Cerebellar cortex (tissue), 1 donor: ENCODE results near the gene KANSL1.

Source experiments
- DNase-seq: peaks from one replicate; pipeline ENCODE4 v3.0.0-alpha.2; 2015; ENCODE audit warnings: low spot score

Gene KANSL1

GRCh38 chr17:46039592-46040186, 153.5 kb downstream of the KANSL1 start:
- DNase-seq = no peak

- no peak for DNase-seq
Observed at GRCh38 chr17:46038937-46039336, 154.3 kb downstream of the KANSL1 start.

- DNase-seq = no peak
Observed at GRCh38 chr17:46038414-46038813, 154.8 kb downstream of the KANSL1 start.

GRCh38 chr17:46037722-46038255, 155.4 kb downstream of the KANSL1 start:
- DNase-seq = no peak

- peak; percentile 78 for DNase-seq
Observed at GRCh38 chr17:46036491-46036890, 156.7 kb downstream of the KANSL1 start.

GRCh38 chr17:46035112-46035818, 158.0 kb downstream of the KANSL1 start:
- no peak for DNase-seq

- no peak for DNase-seq
Observed at GRCh38 chr17:46033392-46033791, 159.8 kb downstream of the KANSL1 start.

GRCh38 chr17:46032909-46033308, 160.3 kb downstream of the KANSL1 start:
- DNase-seq = no peak

GRCh38 chr17:46031920-46032319, 161.3 kb downstream of the KANSL1 start:
- DNase-seq = no peak

- no peak for DNase-seq
Observed at GRCh38 chr17:46031440-46031839, 161.8 kb downstream of the KANSL1 start.

GRCh38 chr17:46030752-46031151, 162.5 kb downstream of the KANSL1 start:
- DNase-seq = no peak

- no peak for DNase-seq
Observed at GRCh38 chr17:46029627-46030026, 163.6 kb downstream of the KANSL1 start.

GRCh38 chr17:46028981-46029565, 164.2 kb downstream of the KANSL1 start:
- DNase-seq = no peak

GRCh38 chr17:46028374-46028773, 164.9 kb downstream of the KANSL1 start:
- no peak for DNase-seq

GRCh38 chr17:46027976-46028325, 165.3 kb downstream of the KANSL1 start:
- no peak for DNase-seq

GRCh38 chr17:46027048-46027975, 165.9 kb downstream of the KANSL1 start:
- DNase-seq = no peak

GRCh38 chr17:46026166-46027047, 166.8 kb downstream of the KANSL1 start:
- DNase-seq = peak; percentile 36

- DNase-seq = no peak
Observed at GRCh38 chr17:46025510-46026165, 167.6 kb downstream of the KANSL1 start.

GRCh38 chr17:46025060-46025459, 168.2 kb downstream of the KANSL1 start:
- DNase-seq = no peak

GRCh38 chr17:46024590-46024989, 168.6 kb downstream of the KANSL1 start:
- DNase-seq = no peak
